Sigmoid colon (tissue), 4 donors: Measurements from ENCODE around the gene RB1.

Experiments
- CTCF ChIP-seq, 4 experiments: fragments of 450-650 bp in 3 of 4; fragments of 200-600 bp in 1 of 4; IDR thresholded peaks; one replicate each; pipeline ENCODE4 v1.5.1; 2016 to 2019; ENCODE audit warnings: antibody characterized with exemption in 4 of 4, mild to moderate bottlenecking in 3 of 4, moderate library complexity in 2 of 4
- EP300 ChIP-seq, 4 donors: sonication (generic); formaldehyde crosslinking; IDR thresholded peaks; one replicate each; pipeline ENCODE4 v1.6.1; 2017; ENCODE audit warnings: antibody characterized with exemption in 4 of 4
- POLR2A ChIP-seq, 2 donors: fragments of 450-650 bp; IDR thresholded peaks; one replicate each; pipeline ENCODE4 v1.6.1; 2016; ENCODE audit warnings: antibody characterized with exemption in 2 of 2, mild to moderate bottlenecking in 2 of 2, moderate library complexity in 2 of 2

- TF ChIP-seq POLR2A (IDR thresholded peaks at IDR 0.05) (no peak), CTCF (IDR thresholded peaks at IDR 0.05) (no peak), EP300 (IDR thresholded peaks at IDR 0.05) (no peak)
Observed at GRCh38 chr13:48491423-48492095, 188.0 kb downstream of the RB1 start.
